Type B pancreatic cell (in vitro differentiated cells): ENCODE data around the gene SLC15A2. TPM values are rescaled to one million over a fixed set of nuclear protein-coding genes. Genes with fewer than 3 reads are reported as not detected.

Experiments
- DNase-seq: peaks from one replicate; pipeline ENCODE4 v3.0.0; 2021; ENCODE audit warnings: mixed read lengths; ENCODE audit not compliant: unreplicated experiment; ENCODE audit errors: extremely low spot score
- H3K27ac Mint-ChIP-seq: 2 replicates; pipeline ENCODE4 v1.8.0; 2021; ENCODE audit warnings: mild to moderate bottlenecking, mixed read lengths
- H3K27me3 Mint-ChIP-seq: 2 replicates; pipeline ENCODE4 v1.8.0; 2021; ENCODE audit warnings: mixed read lengths
- H3K36me3 Mint-ChIP-seq: 2 replicates; pipeline ENCODE4 v1.8.0; 2021; ENCODE audit warnings: mixed read lengths
- H3K4me1 Mint-ChIP-seq: one replicate; pipeline ENCODE4 v1.8.0; 2021; ENCODE audit warnings: mixed read lengths; ENCODE audit not compliant: unreplicated experiment
- H3K4me3 Mint-ChIP-seq: 2 replicates; pipeline ENCODE4 v1.8.0; 2021; ENCODE audit warnings: mild to moderate bottlenecking, mixed read lengths
- H3K9me3 Mint-ChIP-seq: 2 replicates; pipeline ENCODE4 v1.8.0; 2021; ENCODE audit warnings: mixed read lengths
- total RNA-seq: library from RNA; stranded (reverse); gene quantifications from 2 replicates; pipeline ENCODE4 v1.2.1, GENCODE V29; 2021; ENCODE audit warnings: low replicate concordance
- TF ChIP-seq, protein P1 (sequence below): fragments of 200-600 bp; sonication (generic); conservative IDR thresholded peaks from 2 replicates; pipeline ENCODE4 v1.5.0; 2021; ENCODE audit warnings: antibody characterized with exemption, mild to moderate bottlenecking

SLC15A2 gene
- total RNA-seq, 1 donor from 2014 or later: 4.9 TPM

DNA sequence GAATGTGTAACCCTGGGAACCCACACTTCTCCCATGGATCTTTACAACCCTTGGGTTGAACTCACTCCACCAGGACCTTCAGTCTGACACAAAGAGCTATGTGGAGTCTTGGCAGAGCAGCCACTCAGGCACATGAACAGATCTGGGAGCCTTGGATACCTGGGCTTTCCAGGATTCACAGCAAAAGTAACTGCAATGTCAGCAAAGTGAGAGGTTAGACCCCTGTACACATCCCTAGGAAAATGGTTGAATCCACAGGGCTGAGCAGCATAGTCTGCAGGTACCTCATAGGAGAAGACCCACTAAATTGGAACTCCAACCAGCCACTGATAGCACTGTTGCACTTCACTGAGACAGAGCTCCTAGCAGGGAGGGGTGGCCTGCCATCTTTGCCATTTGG lies 68.2 kb downstream of the SLC15A2 start:
- Mint-ChIP-seq H3K27ac (no peak overlapping the region), H3K27me3 (peaks cover 4% of the 10 kb centered on the region), H3K4me1 (no peaks in the 10 kb centered on the region), H3K9me3 (no peaks in the 10 kb centered on the region), H3K36me3 (no peaks in the 10 kb centered on the region), H3K4me3 (no peak overlapping the region)
- TF ChIP-seq, protein P1, sequence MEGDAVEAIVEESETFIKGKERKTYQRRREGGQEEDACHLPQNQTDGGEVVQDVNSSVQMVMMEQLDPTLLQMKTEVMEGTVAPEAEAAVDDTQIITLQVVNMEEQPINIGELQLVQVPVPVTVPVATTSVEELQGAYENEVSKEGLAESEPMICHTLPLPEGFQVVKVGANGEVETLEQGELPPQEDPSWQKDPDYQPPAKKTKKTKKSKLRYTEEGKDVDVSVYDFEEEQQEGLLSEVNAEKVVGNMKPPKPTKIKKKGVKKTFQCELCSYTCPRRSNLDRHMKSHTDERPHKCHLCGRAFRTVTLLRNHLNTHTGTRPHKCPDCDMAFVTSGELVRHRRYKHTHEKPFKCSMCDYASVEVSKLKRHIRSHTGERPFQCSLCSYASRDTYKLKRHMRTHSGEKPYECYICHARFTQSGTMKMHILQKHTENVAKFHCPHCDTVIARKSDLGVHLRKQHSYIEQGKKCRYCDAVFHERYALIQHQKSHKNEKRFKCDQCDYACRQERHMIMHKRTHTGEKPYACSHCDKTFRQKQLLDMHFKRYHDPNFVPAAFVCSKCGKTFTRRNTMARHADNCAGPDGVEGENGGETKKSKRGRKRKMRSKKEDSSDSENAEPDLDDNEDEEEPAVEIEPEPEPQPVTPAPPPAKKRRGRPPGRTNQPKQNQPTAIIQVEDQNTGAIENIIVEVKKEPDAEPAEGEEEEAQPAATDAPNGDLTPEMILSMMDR: no peak
- DNase-seq: no peak

DNA sequence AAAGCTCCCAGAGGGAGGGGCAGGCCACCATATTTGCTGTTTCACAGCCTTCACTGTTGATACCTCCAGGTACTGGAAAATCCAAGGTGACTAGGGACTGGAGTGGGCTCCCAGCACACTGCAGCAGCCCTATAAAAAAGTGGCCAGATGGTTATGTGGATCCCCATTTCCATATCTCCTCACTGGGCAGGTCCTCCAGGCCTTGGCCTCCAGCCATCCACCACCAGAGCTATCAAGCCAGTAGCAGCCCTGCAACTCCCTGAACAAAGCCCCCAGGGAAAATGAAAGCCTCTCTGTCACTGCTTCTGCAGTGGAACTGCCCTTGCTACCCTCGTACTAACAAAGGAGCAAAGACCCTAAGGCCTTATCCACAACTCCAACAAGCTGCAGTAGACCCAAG lies 69.4 kb downstream of the SLC15A2 start:
- DNase-seq: no peak
- TF ChIP-seq, protein P1: no peak
- Mint-ChIP-seq H3K4me3 (no peak overlapping the region), H3K9me3 (no peaks in the 10 kb centered on the region), H3K4me1 (no peaks in the 10 kb centered on the region), H3K27me3 (peaks cover 4% of the 10 kb centered on the region), H3K36me3 (no peaks in the 10 kb centered on the region), H3K27ac (no peak overlapping the region)

DNA sequence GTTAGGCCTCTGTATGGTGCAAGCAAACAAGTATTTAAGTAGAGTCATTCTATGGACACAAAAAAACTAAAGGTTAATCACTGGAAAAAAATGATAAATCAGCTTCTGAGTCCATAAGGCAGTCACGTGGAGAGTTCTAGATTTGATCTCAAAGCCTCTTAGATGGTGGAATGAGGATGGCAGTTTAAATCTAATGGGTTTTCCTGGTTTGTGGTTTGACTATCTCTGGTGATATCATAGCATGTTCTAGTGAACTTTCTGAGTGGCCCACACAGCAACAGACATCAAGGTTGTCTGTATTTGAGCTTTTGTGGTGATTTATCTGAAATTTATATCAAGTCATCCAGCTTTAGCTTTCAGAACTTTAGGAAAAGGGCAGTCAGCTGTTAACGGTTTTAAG lies 75.4 kb downstream of the SLC15A2 start:
- TF ChIP-seq, protein P1: no peak
- Mint-ChIP-seq H3K27ac (no peak overlapping the region), H3K36me3 (no peaks in the 10 kb centered on the region), H3K4me3 (no peak overlapping the region), H3K4me1 (no peaks in the 10 kb centered on the region), H3K9me3 (no peaks in the 10 kb centered on the region), H3K27me3 (peaks cover 4% of the 10 kb centered on the region)
- DNase-seq: no peak

DNA sequence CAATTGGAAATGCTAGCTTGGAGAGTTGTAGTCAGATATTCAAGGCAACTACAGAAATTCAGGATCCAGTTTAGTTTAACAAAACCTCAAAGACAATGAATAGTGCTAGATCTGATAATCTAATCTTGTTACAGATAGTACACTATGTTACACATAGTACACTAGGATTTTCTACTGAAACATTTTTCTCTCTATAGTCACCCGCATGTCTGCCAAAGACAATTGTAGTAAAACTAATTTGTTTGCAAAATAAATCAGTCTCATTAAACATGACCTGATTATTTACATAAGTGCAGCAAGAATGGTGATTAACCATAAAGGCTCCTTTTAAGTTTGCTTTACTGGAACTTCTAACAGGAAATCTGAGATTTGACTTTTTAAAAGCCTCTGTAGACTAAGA lies 75.8 kb downstream of the SLC15A2 start:
- peaks cover 4% of the 10 kb centered on the region for H3K27me3 Mint-ChIP-seq

DNA sequence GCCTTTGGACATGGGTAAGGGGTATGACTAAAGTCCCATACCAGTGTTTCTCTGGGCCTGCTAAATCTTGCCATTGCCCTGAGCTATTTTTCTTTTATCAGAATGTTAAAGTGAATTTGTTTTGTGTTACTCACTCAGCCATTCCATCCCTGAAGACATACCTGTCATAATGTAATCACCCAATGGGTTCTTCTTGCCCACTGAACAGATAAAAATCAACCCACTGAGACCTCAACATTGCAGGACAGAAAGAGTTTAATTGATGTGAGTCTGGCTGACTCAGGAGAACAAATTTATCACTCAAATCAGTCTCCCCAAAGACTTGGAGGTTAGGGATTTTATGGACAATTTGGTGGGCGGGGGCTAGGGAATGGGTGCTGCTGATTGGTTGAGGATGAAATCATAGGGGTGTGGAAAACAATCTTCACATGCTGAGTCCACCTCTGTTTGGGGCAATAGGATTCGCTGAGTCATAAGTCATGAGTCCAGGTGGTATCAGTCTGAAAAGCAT lies 80.5 kb downstream of the SLC15A2 start:
- no peak overlapping the region for H3K4me3 Mint-ChIP-seq
- TF ChIP-seq, protein P1: no peak
- H3K27me3 Mint-ChIP-seq: no peaks in the 10 kb centered on the region
- no peaks in the 10 kb centered on the region for H3K9me3 Mint-ChIP-seq
- H3K4me1 Mint-ChIP-seq: no peaks in the 10 kb centered on the region
- H3K27ac Mint-ChIP-seq: no peak overlapping the region
- no peaks in the 10 kb centered on the region for H3K36me3 Mint-ChIP-seq
- no peak for DNase-seq

More for the DNA sequence above, 75.8 kb downstream of the SLC15A2 start:
- Mint-ChIP-seq H3K9me3 (no peaks in the 10 kb centered on the region), H3K27ac (no peak overlapping the region), H3K4me3 (no peak overlapping the region), H3K4me1 (no peaks in the 10 kb centered on the region), H3K36me3 (no peaks in the 10 kb centered on the region)
- TF ChIP-seq, protein P1: no peak
- DNase-seq: no peak
